NOMO-1 treated with dmso at 0.1 percent for 144 hours (cell line): ENCODE data around the gene NVL.
"Not testable (repeated sequence)": the region's sequence is repeated elsewhere in the genome, so short reads cannot be mapped to it uniquely, and the experiment has no call there.

Source experiments
- DNase-seq: peaks from one replicate; lab custom pipeline; 2025; ENCODE audit not compliant: unreplicated experiment; lab: John Stamatoyannopoulos, UW

NVL gene

GRCh38 chr1:224338150-224338838, 8.3 kb upstream of the NVL start:
- DNase-seq: peak; percentile 13

- peak; percentile 73 for DNase-seq
These were observed 4.2 kb upstream of the NVL start for GRCh38 chr1:224333939-224334786.

GRCh38 chr1:224333309-224333926, 3.4 kb upstream of the NVL start:
- peak; percentile 56 for DNase-seq

- no peak for DNase-seq
These were observed 1.9 kb upstream of the NVL start for GRCh38 chr1:224331824-224332223.

- DNase-seq: no peak
These were observed 1.4 kb upstream of the NVL start for GRCh38 chr1:224331326-224331725.

- DNase-seq: no peak
These were observed 509 bp downstream of the NVL start for GRCh38 chr1:224329484-224329841.

GRCh38 chr1:224328644-224329043, 1.3 kb downstream of the NVL start:
- no peak for DNase-seq

GRCh38 chr1:224325959-224326358, 4.0 kb downstream of the NVL start:
- no peak for DNase-seq

- no peak for DNase-seq
These were observed 8.3 kb downstream of the NVL start for GRCh38 chr1:224321706-224322105.

GRCh38 chr1:224317383-224318045, 12.5 kb downstream of the NVL start:
- DNase-seq: no peak

GRCh38 chr1:224312025-224312424, 17.9 kb downstream of the NVL start:
- no peak for DNase-seq

GRCh38 chr1:224311503-224311902, 18.5 kb downstream of the NVL start:
- not testable (repeated sequence) for DNase-seq

GRCh38 chr1:224308064-224308463, 21.9 kb downstream of the NVL start:
- DNase-seq: no peak

- DNase-seq: no peak
These were observed 25.2 kb downstream of the NVL start for GRCh38 chr1:224304767-224305166.

GRCh38 chr1:224302947-224303346, 27.0 kb downstream of the NVL start:
- no peak for DNase-seq

GRCh38 chr1:224301391-224301790, 28.6 kb downstream of the NVL start:
- no peak for DNase-seq

GRCh38 chr1:224300346-224300745, 29.6 kb downstream of the NVL start:
- no peak for DNase-seq

- no peak for DNase-seq
These were observed 31.3 kb downstream of the NVL start for GRCh38 chr1:224298346-224299330.

GRCh38 chr1:224294775-224295174, 35.2 kb downstream of the NVL start:
- DNase-seq: no peak

- no peak for DNase-seq
These were observed 37.6 kb downstream of the NVL start for GRCh38 chr1:224292419-224292818.
